ENCODE results near the gene KNDC1.

The KNDC1 gene

DNA sequence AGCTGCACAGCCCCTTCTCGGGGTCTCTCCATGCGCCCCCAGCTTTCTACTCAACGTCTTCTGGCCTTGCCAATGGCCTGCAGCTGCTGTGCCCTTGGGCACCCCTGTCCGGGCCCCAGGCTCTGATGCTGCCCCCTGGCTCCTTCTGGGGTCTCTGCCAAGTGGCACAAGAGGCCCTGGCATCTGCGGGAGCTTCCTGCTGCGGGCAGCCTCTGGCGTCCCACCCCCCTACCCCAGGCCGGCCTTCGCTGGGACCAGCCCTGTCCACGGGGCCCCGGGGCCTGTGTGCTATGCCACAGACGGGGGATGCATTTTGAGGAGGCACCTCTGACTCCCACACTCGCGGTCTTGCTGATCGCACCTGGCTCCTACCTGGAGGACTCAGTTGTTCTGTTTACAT is 80.0 kb downstream of the KNDC1 start:
- no peak for DNase-seq (ENCODE audit: low read depth in 3 of 3)

GRCh38 chr10:133241501-133242205 is 81.6 kb downstream of the KNDC1 start:
- no peak for DNase-seq (ENCODE audit: low read depth in 3 of 3)

GRCh38 chr10:133242611-133243356 is 82.8 kb downstream of the KNDC1 start:
- no peak for DNase-seq (ENCODE audit: low read depth in 3 of 3)

GRCh38 chr10:133243593-133243992 is 83.6 kb downstream of the KNDC1 start:
- DNase-seq (ENCODE audit: low read depth in 3 of 3) = no peak

DNA sequence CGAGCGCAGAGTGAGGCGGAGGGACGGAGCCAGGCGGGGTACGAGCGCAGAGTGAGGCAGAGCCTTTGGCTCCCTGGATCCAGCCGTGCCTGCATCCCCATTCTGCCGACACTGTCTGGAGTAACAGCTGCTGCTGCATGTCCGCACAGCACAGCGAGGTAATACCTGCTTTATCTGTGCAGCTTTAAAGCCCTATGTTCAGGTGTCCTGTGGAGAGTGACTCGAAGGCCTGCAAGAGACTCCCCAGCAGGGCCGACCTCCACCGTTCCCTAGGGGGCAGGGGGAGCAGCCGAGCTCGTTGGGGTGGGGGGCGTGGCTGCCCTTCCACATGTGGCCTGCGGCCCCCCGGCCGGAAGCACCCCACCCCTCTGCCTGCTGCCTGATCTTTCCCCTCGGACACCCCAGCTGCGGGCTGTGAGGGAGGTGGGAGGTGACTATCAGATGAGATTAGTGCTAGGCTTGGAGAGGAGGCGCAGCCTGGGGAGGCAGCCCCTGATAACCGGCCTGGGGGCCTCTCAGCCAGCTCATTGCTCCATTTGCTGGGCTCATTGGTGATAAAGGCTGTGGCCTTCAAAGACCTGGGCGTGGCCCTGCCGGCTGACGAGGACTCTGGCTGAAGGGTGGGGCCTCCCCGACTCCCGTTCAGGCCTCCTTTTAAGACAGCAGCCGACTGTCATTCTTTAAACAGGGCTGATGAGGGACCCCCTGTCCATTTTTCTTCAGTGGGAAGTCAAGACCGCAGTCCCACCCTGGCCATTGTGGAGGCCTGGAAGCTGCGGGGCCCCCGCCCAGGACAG is 85.6 kb downstream of the KNDC1 start:
- no peak for DNase-seq (ENCODE audit: low read depth in 3 of 3)

- DNase-seq (ENCODE audit: low read depth in 3 of 3) = no peak
Observed at GRCh38 chr10:133246236-133246626, 86.2 kb downstream of the KNDC1 start.

DNA sequence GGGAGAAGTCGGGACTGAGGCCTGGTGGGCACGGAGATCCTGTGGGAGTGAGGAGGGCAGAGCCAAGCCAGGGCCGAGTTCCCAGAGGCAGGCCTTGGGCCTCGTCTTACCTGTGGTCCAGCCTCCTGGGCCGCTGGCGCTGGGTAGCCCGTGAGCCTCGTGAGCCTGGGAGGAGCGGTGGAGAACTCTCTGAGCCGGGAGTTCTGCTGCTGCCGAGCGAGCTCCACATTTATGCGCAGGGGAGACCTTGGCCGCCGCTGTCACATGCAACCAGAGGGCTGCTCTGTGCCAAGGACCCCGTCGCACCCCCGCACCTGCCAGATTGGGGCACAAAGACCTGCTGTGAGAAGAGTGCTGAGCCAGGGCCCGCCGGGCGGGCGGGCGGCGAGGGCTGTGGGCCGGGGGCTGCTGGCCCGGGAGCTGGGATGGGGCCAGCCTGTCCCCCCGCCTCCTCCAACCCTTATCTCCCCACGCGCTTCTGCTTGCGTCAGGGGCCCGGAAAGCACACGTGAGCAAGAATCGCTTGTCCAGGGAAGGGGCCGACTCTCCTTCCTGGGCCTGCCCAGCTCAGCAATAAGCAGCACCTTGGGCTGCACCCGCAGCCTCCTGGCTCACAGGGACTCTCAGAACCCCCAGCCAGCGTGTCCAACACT is 87.8 kb downstream of the KNDC1 start:
- no peak for DNase-seq (ENCODE audit: low read depth in 3 of 3)

GRCh38 chr10:133248334-133248715 is 88.3 kb downstream of the KNDC1 start:
- no peak for DNase-seq (ENCODE audit: low read depth in 3 of 3)

- no peak for DNase-seq (ENCODE audit: low read depth in 3 of 3)
Observed at GRCh38 chr10:133249094-133249780, 89.2 kb downstream of the KNDC1 start.

DNA sequence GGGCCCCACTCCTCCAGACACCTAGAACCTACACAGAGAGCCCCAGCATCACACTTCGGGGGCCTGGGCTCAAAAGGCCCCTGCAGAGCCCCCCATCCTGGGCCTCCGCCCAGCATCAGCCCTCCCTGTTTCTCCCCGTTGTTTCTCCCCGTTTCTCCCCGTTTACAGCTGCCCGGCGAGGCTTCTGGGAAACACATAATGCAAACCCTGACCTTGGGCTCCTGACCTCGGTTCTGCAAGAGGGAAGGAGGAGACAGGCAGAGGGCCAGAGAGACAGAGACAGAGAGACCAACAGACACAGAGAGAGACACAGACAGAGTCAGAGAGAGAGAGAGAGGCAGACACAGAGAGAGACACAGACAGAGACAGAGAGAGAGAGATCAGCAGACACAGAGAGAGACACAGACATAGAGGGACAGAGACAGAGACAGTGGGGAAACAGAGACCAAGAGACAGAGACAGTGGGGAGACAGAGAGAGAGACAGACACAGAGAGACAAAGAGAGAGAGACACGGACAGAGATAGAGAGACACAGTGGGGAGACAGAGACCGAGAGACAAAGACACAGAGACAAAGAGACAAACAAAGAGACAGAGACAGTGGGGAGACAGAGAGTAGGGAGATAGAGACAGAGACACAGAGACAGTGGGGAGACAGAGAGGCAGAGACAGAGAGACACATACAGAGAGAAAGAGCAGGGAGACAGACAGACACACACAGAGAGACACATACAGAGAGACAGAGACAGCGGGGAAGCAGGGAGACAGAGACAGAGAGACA is 90.1 kb downstream of the KNDC1 start:
- no peak for DNase-seq (ENCODE audit: low read depth in 3 of 3)

DNA sequence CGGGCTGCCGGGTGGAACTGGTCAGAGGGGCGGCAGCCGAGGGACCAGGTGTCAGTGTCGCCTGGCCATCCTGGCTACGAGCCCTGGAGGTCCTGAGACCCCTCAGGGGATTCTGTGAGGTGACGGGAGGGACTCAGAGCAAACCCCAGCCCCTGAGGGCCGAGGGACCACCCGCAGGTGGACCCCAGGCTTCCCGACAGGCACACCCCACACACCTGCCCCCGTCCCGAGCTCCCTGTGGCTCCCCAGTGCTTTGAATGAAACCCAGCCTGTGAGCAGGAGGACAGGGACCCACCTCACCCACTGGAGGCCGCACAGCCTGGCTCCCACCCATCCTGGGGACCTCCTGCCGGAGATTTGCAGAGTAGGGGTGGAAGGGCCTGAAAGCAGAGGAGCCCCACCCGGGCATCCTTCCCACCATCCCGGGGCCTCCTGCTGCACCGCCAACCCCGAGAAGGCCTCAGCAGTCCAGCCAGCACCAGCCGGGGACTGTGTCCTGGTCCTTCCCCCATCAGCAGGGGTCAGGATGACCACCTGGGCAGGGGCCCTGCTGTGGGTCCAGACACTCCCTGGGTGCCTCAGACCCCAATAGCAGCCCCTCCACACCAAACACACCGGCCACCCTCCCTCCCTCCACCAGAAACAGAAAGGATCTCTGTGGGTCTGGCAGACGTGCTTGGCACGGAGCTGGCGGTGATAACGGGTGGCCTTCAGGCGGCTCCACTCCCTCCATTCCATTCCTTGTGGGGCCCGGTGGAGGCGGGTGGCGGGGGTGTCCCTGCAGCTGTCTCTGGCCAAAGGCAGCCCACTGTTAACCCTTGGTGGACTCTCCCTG is 91.6 kb downstream of the KNDC1 start:
- no peak for DNase-seq (ENCODE audit: low read depth in 3 of 3)

DNA sequence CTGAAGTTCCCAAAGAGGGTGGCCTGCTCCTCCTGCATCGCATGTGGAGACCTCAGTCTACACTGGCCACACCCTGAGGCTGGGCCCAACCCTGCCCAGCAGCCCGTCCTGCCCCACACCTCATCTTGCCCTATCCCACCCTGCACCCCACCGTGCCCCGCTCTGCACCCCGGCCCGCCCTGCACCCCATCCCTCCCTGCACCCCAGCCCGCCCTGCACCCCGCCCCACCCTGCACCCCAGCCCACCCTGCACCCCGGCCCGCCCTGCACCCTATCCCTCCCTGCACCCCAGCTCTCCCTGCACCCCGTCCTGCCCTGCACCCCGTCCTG is 92.2 kb downstream of the KNDC1 start:
- no peak for DNase-seq (ENCODE audit: low read depth in 3 of 3)

DNA sequence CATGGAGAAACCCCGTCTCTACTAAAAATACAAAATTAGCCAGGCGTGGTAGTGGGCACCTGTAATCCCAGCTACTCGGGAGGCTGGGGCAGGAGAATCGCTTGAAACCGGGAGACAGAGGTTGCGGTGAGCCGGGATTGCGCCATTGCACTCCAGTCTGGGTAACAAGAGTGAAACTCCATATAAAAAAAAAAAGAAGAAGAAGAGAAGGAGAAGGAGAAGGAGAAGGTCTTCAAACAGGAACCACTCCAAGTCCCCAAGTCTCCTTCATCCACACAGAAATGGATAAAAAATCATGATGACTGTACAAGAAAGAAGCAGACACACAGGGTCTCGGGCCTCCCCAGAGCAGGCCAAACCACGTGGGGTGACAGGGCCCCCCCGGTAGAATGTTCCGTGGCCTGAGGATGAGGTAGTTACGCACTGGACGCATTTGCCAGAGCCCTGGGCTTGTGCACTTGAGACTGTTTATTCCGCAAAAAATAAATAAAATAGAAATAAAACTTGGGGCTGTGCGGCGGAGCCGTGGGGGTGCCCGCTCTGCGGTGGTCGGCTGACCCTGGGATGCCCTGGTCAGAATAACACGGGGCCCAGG is 93.4 kb downstream of the KNDC1 start:
- DNase-seq (ENCODE audit: low read depth in 3 of 3) = no peak

DNA sequence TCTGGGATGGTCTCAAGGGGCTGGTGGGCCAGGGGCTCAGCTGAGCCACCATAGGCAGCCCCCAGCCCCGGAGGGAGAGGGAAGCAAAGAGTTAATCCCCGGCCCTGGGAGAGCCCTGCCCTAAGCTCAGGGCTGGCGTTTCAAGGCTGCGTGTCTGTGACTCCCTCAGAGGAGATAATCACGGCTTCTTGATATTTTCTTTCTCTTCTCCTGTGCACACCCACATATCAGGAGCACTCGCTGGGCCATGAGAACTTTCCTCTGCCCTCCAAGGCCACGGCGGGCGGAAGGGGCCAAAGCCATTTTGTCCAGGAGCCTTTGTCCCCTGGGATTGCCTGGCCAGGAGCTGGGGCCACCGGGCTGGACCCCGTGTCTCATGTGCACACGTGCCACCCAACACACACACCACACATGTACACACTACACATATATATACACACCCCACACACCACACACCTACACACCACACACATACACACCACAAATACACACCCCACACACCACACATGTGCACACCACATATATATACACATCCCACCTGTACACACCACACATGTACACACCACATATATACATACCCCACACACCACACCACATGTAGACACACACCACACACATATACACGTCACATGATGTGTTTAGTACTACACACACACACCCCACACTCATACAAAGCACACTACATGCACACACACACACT is 94.6 kb downstream of the KNDC1 start:
- no peak for DNase-seq (ENCODE audit: low read depth in 3 of 3)

DNA sequence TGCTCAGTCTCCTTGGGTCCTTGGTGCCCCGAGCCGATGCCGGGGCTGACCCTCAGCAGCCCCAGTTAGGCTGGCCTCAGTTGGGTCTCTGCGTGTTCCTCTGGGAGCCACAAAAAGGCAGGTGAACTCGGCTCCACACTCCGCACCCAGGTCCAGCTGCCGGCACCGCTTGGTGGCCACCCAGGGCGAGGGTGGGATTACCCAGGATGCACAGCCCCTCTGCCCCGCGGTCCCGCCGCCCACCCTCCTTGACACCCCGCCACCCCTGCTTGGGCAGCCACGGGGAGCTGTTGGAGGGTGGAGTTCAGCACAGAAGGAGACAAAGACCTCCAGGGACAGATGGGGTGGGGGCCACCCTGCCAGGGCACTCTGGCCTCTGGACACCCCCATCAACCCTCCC is 95.3 kb downstream of the KNDC1 start:
- no peak for DNase-seq (ENCODE audit: low read depth in 3 of 3)

GRCh38 chr10:133257489-133258065 is 97.6 kb downstream of the KNDC1 start:
- DNase-seq (ENCODE audit: low read depth in 3 of 3) = no peak

DNA sequence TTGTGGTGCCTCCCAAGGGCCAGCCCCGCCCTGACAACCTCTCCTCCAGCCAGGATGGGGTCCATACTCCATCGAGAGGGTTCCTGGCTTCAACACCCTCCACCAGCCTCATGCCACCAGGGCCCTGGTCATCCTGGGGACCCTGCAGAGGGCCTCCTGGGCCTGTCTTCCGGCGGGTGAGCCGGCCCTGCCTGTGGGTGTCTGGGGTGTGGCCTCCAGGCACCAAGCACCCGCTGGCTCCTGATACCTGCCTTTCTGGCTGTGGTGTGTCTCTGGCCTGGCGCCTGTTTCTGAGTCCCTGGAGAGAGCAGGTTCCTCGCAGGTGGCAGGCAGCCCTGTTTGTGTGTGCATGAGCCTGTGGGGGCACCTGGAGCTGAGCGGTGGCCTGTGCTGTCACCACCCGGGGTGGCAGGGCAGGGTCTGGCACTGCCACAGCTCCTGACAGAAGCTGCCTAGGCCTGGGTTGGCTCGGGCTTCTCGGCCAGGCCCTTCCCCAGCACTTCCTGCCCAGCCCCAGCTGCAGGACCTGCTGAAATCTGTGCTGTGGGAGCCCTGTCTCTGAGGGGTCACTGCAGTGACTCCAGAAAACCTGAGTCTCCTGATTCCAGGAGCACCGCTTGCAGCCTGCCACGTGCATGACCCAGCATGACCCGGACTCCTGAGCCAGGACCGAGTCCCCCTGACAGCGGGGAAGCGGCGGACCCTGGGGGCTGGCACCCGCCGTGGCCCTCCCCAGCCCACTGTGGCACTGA is 98.2 kb downstream of the KNDC1 start:
- DNase-seq (ENCODE audit: low read depth in 3 of 3) = peak in 1 of 3 experiments; percentile 47

Measured in stimulated activated CD4-positive, alpha-beta T cell treated with anti-CD3 and anti-CD28 coated beads, TNF-alpha, amount 100 ng/mL, for 24 hours (primary cell).